Measurements from ENCODE around the gene LRRTM2. TPM values are rescaled to one million over a fixed set of nuclear protein-coding genes. Genes with fewer than 3 reads are reported as not detected.
A peak's percentile ranks its signal among the peaks of the same experiment; 100 is the strongest.

Gene LRRTM2
- total RNA-seq, 1 donor from 2014 or later: not detected

DNA sequence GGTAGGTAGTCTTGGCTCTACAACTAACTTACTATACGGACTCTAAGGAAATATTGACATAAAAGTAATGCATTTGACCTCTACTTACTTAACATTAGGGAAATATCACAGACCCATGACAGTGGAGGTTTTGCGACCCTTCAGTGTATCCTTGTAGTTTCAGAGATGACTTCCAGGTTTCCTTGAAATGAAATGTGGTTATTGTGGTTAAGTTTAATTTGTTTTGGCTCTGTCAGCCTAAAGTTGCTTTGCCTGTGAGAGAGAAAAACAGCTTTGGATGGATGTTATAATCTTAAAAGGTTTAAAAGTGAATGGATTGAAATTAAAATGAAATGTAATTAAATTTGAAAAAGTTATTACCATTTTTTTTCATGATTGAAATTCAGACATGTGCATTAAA lies 42.9 kb downstream of the LRRTM2 start:
- Mint-ChIP-seq H3K4me3 (ENCODE audit: unreplicated experiment) (no peak overlapping the region), H3K36me3 (ENCODE audit: low read depth) (peaks cover 21% of the 10 kb centered on the region), H3K27me3 (ENCODE audit: low read depth) (no peaks in the 10 kb centered on the region), H3K27ac (ENCODE audit: unreplicated experiment) (no peak overlapping the region), H3K9me3 (ENCODE audit: low read depth) (no peaks in the 10 kb centered on the region), H3K4me1 (ENCODE audit: low read depth) (peaks cover 49% of the 10 kb centered on the region)
- TF ChIP-seq, protein P1, sequence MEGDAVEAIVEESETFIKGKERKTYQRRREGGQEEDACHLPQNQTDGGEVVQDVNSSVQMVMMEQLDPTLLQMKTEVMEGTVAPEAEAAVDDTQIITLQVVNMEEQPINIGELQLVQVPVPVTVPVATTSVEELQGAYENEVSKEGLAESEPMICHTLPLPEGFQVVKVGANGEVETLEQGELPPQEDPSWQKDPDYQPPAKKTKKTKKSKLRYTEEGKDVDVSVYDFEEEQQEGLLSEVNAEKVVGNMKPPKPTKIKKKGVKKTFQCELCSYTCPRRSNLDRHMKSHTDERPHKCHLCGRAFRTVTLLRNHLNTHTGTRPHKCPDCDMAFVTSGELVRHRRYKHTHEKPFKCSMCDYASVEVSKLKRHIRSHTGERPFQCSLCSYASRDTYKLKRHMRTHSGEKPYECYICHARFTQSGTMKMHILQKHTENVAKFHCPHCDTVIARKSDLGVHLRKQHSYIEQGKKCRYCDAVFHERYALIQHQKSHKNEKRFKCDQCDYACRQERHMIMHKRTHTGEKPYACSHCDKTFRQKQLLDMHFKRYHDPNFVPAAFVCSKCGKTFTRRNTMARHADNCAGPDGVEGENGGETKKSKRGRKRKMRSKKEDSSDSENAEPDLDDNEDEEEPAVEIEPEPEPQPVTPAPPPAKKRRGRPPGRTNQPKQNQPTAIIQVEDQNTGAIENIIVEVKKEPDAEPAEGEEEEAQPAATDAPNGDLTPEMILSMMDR (IDR thresholded peaks at IDR 0.05): no peak
- DNase-seq (ENCODE audit: low spot score): no peak

DNA sequence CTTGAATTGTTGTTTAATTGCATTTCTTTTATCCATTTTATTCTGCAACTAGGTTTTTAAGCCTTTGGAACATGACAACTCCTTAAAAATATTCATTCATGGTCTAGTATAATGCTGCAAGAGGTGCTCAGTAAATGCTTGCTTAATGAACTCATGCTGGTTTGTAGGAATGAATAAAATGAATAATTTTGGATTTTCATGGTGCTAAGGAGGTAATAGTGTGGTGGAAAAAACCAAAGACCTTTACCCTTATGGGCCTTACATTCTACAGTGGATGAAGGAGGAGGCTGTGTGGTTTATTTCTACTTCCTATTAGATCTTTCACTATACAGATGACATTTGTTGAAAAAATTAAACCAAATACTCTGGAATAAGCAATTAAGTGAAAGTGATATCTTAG lies 43.4 kb downstream of the LRRTM2 start:
- Mint-ChIP-seq H3K9me3 (ENCODE audit: low read depth) (no peaks in the 10 kb centered on the region), H3K27ac (ENCODE audit: unreplicated experiment) (peak overlapping the region; percentile 71), H3K4me3 (ENCODE audit: unreplicated experiment) (no peak overlapping the region), H3K36me3 (ENCODE audit: low read depth) (peaks cover 23% of the 10 kb centered on the region), H3K4me1 (ENCODE audit: low read depth) (peaks cover 49% of the 10 kb centered on the region), H3K27me3 (ENCODE audit: low read depth) (no peaks in the 10 kb centered on the region)
- TF ChIP-seq, protein P1 (IDR thresholded peaks at IDR 0.05): no peak
- no peak for DNase-seq (ENCODE audit: low spot score)

DNA sequence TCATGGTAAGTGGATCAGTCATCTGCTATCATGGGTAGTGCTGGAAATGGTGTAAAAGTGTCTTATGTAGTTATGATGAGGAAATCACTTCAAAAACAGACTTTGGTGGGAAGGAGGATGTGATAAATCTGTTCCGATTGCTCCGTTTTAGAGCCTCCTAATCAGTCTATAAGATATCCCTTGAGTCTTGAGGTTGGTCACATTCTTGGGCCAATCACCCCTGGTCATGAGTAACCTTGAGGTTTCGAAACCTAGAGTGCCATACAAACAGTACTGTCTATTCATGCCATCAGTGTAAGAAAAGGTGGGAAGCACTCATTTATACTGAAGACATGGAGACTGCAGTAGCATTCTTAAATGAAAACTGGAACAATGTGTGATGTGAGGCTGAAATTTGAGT lies 45.8 kb downstream of the LRRTM2 start:
- H3K36me3 Mint-ChIP-seq (ENCODE audit: low read depth): peaks cover 23% of the 10 kb centered on the region
- no peak overlapping the region for H3K27ac Mint-ChIP-seq (ENCODE audit: unreplicated experiment)
- peaks cover 38% of the 10 kb centered on the region for H3K4me1 Mint-ChIP-seq (ENCODE audit: low read depth)
- no peak for DNase-seq (ENCODE audit: low spot score)
- TF ChIP-seq, protein P1 (IDR thresholded peaks at IDR 0.05): no peak
- H3K27me3 Mint-ChIP-seq (ENCODE audit: low read depth): no peaks in the 10 kb centered on the region
- no peaks in the 10 kb centered on the region for H3K9me3 Mint-ChIP-seq (ENCODE audit: low read depth)
- H3K4me3 Mint-ChIP-seq (ENCODE audit: unreplicated experiment): no peak overlapping the region

DNA sequence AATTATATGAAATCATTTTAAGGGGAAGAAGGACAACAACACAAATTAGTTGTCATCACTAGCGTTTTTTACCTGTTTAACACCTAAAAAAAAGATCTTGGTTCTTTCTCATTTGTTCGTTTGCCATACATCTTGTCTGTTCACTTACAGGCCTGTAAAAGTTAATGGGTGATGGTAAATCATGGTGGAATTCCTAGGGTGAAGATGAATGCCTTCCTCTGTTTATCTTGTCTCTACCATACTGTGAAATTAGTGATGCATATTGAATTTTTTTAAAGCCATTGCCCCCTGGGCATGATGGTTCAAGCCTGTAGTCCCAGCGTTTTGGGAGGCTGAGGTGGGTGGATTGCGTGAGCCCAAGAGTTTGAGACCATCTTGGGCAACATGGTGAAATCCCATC lies 46.6 kb downstream of the LRRTM2 start:
- H3K4me1 Mint-ChIP-seq (ENCODE audit: low read depth): peaks cover 34% of the 10 kb centered on the region
- H3K36me3 Mint-ChIP-seq (ENCODE audit: low read depth): peaks cover 23% of the 10 kb centered on the region
- H3K27ac Mint-ChIP-seq (ENCODE audit: unreplicated experiment): peak overlapping the region; percentile 49
- TF ChIP-seq, protein P1 (IDR thresholded peaks at IDR 0.05): no peak
- H3K27me3 Mint-ChIP-seq (ENCODE audit: low read depth): no peaks in the 10 kb centered on the region
- no peak overlapping the region for H3K4me3 Mint-ChIP-seq (ENCODE audit: unreplicated experiment)
- no peaks in the 10 kb centered on the region for H3K9me3 Mint-ChIP-seq (ENCODE audit: low read depth)
- DNase-seq (ENCODE audit: low spot score): no peak

DNA sequence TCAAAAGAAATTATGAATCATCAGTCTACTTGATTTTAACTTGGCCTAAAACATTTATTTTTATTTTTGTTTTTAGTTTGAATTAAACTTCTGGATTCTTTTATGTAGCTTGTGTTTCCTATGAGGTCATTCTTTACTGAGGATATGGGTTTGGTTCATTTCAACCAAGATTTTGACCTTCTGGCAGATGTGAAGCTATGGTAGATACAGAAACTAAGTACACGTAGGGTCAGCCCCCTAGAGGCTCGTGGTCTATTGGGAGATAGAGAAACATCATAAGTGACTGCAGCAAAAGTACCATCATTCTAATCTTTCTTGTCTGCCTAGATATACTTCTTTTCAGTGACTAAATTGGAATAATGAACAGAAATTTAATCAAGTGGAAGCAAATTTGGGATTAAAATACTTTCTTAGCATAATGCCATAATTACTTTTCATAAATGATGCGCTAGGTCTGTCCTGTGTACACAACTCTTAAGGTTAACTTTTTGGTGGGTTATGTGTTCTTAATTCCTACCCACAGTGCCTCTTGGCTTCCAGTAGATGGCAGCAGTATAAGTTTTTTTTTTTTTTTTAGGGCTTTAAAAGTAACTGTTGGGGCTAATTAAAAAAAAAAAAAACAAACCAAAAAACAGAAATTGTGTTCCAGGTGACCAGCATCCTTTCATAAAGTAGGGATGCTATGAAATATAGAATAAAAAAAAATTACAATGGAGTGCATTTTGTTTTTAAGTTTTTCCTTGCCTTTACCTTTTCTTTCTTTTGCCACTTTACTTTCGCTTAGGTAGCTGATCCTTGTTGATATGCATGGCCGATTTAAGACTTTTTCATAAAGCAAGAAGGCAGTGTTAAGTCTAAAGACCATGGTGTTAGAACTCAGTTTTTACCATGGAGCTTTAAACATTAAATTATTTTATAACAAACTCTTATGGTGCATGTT lies 49.9 kb downstream of the LRRTM2 start:
- Mint-ChIP-seq H3K27ac (ENCODE audit: unreplicated experiment) (no peak overlapping the region), H3K4me3 (ENCODE audit: unreplicated experiment) (no peak overlapping the region), H3K4me1 (ENCODE audit: low read depth) (peaks cover 26% of the 10 kb centered on the region), H3K36me3 (ENCODE audit: low read depth) (peaks cover 20% of the 10 kb centered on the region), H3K27me3 (ENCODE audit: low read depth) (no peaks in the 10 kb centered on the region), H3K9me3 (ENCODE audit: low read depth) (no peaks in the 10 kb centered on the region)
- DNase-seq (ENCODE audit: low spot score): no peak
- TF ChIP-seq, protein P1 (IDR thresholded peaks at IDR 0.05): peak; percentile 87

Data from chondrocyte (in vitro differentiated cells).